HepG2 (cell line): Measurements from ENCODE around the gene ZNF687. TPM values are rescaled to one million over a fixed set of nuclear protein-coding genes. Genes with fewer than 3 reads are reported as not detected.

ENCODE experiments used
- CBX1 ChIP-seq: IDR thresholded peaks from one replicate; pipeline ENCODE4 v1.6.1; 2016; ENCODE audit warnings: antibody characterized with exemption, low read depth
- NFKBIZ ChIP-seq: IDR thresholded peaks from 2 replicates; pipeline ENCODE4 v1.6.1; 2018; ENCODE audit warnings: missing genetic modification reagents, missing compliant biosample characterization
- NFYB ChIP-seq: sonication (generic); formaldehyde crosslinking; IDR thresholded peaks from 2 replicates; pipeline ENCODE4 v1.4.0; 2020; ENCODE audit warnings: missing genetic modification reagents
- SAFB2 ChIP-seq: sonication (generic); formaldehyde crosslinking; IDR thresholded peaks from 2 replicates; pipeline ENCODE4 v1.5.1; 2020; ENCODE audit warnings: missing genetic modification reagents, low read depth, mild to moderate bottlenecking, borderline replicate concordance
- ZFY ChIP-seq: sonication (generic); formaldehyde crosslinking; IDR thresholded peaks from 2 replicates; pipeline ENCODE4 v1.4.0; 2020; ENCODE audit warnings: missing genetic modification reagents
- ZMAT3 ChIP-seq: sonication (generic); formaldehyde crosslinking; conservative IDR thresholded peaks from 2 replicates; pipeline ENCODE4 v1.7.0; 2021; ENCODE audit warnings: missing genetic modification reagents
- ZNF17 ChIP-seq: sonication (generic); formaldehyde crosslinking; IDR thresholded peaks from 2 replicates; pipeline ENCODE4 v1.5.0; 2020; ENCODE audit warnings: mild to moderate bottlenecking, missing genetic modification reagents
- ZNF44 ChIP-seq: sonication (generic); formaldehyde crosslinking; IDR thresholded peaks from 2 replicates; pipeline ENCODE4 v1.5.1; 2020; ENCODE audit warnings: mild to moderate bottlenecking, missing genetic modification reagents
- ZNF441 ChIP-seq: sonication (generic); formaldehyde crosslinking; IDR thresholded peaks from 2 replicates; pipeline ENCODE4 v1.7.0; 2021; ENCODE audit warnings: missing genetic modification reagents, borderline replicate concordance
- ZNF484 ChIP-seq: sonication (generic); formaldehyde crosslinking; IDR thresholded peaks from 2 replicates; pipeline ENCODE4 v1.5.1; 2020; ENCODE audit warnings: mild to moderate bottlenecking, low read depth, missing genetic modification reagents, borderline replicate concordance
- ZNF780A ChIP-seq: sonication (generic); formaldehyde crosslinking; IDR thresholded peaks from 2 replicates; pipeline ENCODE4 v1.8.0; 2022; ENCODE audit warnings: mild to moderate bottlenecking, missing genetic modification reagents, moderate library complexity
- polyA plus RNA-seq, 8 experiments: library from polyadenylated mRNA; depleted of rRNA in 3 of 8; stranded (reverse) in 7 of 8; unstranded in 1 of 8; fragments of >200 nt; fragmentation: Illumina TruSeq in 4 of 8; extraction: Trizol in 4 of 8; gene quantifications; 2 replicates each; pipeline versions ENCODE4 v1.2.1 to v1.2.3, GENCODE V29; 2011 to 2016; ENCODE audit warnings: low read depth in 4 of 8, missing spikeins in 1 of 8, mixed read lengths in 1 of 8; ENCODE audit not compliant: insufficient read depth in 1 of 8
- total RNA-seq, 5 experiments: library from RNA; depleted of rRNA; stranded (reverse); fragments of >200 nt; fragmentation: Illumina TruSeq; extraction: Trizol; gene quantifications; 2 replicates each; pipeline ENCODE4 v1.2.3, GENCODE V29; 2016; ENCODE audit warnings: low read depth in 1 of 5
- TF ChIP-seq, protein P1 (sequence below): sonication (generic); formaldehyde crosslinking; conservative IDR thresholded peaks from 2 replicates; pipeline ENCODE4 v1.4.0; 2020; ENCODE audit warnings: missing genetic modification reagents
- TF ChIP-seq, protein P2 (sequence below): sonication (generic); formaldehyde crosslinking; IDR thresholded peaks from 2 replicates; pipeline ENCODE4 v1.4.0; 2020; ENCODE audit warnings: missing genetic modification reagents; ENCODE audit errors: not compliant biosample characterization
- TF ChIP-seq, protein P3 (sequence below): sonication (generic); formaldehyde crosslinking; IDR thresholded peaks from 2 replicates; pipeline ENCODE4 v1.5.1; 2020; ENCODE audit warnings: mild to moderate bottlenecking, missing genetic modification reagents, borderline replicate concordance
- TF ChIP-seq, protein P4 (sequence below): sonication (generic); formaldehyde crosslinking; IDR thresholded peaks from 2 replicates; pipeline ENCODE4 v1.5.0; 2020; ENCODE audit warnings: mild to moderate bottlenecking, missing genetic modification reagents, borderline replicate concordance
- TF ChIP-seq, protein P5 (sequence below): IDR thresholded peaks from 2 replicates; pipeline ENCODE4 v1.6.1; 2016; ENCODE audit warnings: mild to moderate bottlenecking, missing biosample characterization, missing genetic modification reagents
- TF ChIP-seq, protein P6 (sequence below): sonication (generic); formaldehyde crosslinking; IDR thresholded peaks from 2 replicates; pipeline ENCODE4 v1.4.0; 2020; ENCODE audit warnings: missing genetic modification reagents

The ZNF687 gene
- total and polyA plus RNA-seq, 2 of the 13 experiments (the other 11 are each of a cell fraction or from before 2014, with no cell fraction given) = 14.1 to 16.5 TPM

DNA sequence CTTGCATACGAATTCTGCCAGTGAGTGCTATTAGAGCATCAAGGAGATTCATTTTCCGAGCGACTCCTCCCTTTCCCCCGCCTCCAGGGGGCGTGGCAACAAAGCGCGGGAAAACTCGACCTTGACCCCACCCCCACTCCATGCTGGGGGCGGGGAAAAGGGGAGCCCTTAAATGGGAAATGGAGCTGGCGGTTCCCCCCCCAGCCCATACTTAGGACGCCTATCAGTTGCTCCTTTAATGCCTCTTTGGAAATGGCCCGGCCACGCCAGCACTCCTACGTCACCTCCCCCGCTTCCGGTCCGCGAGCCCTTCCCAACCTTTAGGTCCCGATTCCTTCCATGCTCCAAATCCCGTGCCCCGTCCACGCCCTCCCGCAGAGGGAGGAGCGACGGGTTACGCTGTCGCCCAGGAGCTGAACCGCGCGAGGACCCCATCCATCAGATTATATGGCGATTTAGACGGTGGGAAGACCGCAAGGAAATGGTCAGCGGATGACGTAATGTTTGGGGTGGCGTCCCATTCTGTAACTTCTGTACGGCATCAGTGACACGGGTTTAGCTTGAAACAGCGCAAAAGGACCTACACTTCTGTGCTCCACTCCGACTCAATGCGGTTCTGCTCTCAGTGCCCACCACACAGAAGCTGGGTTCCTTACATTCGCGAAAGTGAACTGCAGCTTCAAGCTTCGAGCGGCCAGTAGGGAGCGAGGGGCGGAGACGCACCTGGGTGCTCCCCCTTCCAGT is 702 bp upstream of the ZNF687 start (continued):
- TF ChIP-seq ZNF17 (CRISPR knock-in tag) (no peak), ZMAT3 (CRISPR knock-in tag) (no peak; the same call in 1 of the 2 replicates), ZNF44 (CRISPR knock-in tag) (0 out of 2 replicates have a peak, but pooled peaks have one; percentile 47), ZNF780A (CRISPR knock-in tag) (no peak), ZNF441 (no peak), ZNF484 (CRISPR knock-in tag) (no peak), SAFB2 (CRISPR knock-in tag) (0 out of 2 replicates have a peak, but pooled peaks have one; percentile 48), NFYB (no peak), ZFY (CRISPR knock-in tag) (no peak), NFKBIZ (no peak; the same call in 1 of the 2 replicates), CBX1 (peak; percentile 16)
- TF ChIP-seq, protein P1, sequence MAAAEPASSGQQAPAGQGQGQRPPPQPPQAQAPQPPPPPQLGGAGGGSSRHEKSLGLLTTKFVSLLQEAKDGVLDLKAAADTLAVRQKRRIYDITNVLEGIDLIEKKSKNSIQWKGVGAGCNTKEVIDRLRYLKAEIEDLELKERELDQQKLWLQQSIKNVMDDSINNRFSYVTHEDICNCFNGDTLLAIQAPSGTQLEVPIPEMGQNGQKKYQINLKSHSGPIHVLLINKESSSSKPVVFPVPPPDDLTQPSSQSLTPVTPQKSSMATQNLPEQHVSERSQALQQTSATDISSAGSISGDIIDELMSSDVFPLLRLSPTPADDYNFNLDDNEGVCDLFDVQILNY (CRISPR knock-in tag) = peak; percentile 95
- TF ChIP-seq, protein P2, sequence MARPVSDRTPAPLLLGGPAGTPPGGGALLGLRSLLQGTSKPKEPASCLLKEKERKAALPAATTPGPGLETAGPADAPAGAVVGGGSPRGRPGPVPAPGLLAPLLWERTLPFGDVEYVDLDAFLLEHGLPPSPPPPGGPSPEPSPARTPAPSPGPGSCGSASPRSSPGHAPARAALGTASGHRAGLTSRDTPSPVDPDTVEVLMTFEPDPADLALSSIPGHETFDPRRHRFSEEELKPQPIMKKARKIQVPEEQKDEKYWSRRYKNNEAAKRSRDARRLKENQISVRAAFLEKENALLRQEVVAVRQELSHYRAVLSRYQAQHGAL (CRISPR knock-in tag) = no peak
- TF ChIP-seq, protein P3, sequence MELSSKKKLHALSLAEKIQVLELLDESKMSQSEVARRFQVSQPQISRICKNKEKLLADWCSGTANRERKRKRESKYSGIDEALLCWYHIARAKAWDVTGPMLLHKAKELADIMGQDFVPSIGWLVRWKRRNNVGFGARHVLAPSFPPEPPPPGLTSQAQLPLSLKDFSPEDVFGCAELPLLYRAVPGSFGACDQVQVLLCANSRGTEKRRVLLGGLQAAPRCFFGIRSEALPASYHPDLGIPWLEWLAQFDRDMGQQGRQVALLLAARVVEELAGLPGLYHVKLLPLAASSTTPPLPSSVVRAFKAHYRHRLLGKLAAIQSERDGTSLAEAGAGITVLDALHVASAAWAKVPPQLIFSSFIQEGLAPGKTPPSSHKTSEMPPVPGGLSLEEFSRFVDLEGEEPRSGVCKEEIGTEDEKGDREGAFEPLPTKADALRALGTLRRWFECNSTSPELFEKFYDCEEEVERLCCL (CRISPR knock-in tag) = no peak
- TF ChIP-seq, protein P4, sequence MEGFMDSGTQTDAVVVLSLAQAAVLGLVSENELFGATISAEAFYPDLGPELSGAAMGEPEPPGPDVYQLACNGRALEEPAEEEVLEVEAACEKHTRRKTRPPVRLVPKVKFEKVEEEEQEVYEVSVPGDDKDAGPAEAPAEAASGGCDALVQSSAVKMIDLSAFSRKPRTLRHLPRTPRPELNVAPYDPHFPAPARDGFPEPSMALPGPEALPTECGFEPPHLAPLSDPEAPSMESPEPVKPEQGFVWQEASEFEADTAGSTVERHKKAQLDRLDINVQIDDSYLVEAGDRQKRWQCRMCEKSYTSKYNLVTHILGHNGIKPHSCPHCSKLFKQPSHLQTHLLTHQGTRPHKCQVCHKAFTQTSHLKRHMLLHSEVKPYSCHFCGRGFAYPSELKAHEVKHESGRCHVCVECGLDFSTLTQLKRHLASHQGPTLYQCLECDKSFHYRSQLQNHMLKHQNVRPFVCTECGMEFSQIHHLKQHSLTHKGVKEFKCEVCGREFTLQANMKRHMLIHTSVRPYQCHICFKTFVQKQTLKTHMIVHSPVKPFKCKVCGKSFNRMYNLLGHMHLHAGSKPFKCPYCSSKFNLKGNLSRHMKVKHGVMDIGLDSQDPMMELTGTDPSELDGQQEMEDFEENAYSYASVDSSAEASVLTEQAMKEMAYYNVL (CRISPR knock-in tag) = 0 out of 2 replicates have a peak, but pooled peaks have one; percentile 7
- TF ChIP-seq, protein P5, sequence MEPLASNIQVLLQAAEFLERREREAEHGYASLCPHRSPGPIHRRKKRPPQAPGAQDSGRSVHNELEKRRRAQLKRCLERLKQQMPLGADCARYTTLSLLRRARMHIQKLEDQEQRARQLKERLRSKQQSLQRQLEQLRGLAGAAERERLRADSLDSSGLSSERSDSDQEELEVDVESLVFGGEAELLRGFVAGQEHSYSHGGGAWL = no peak
- TF ChIP-seq, protein P6, sequence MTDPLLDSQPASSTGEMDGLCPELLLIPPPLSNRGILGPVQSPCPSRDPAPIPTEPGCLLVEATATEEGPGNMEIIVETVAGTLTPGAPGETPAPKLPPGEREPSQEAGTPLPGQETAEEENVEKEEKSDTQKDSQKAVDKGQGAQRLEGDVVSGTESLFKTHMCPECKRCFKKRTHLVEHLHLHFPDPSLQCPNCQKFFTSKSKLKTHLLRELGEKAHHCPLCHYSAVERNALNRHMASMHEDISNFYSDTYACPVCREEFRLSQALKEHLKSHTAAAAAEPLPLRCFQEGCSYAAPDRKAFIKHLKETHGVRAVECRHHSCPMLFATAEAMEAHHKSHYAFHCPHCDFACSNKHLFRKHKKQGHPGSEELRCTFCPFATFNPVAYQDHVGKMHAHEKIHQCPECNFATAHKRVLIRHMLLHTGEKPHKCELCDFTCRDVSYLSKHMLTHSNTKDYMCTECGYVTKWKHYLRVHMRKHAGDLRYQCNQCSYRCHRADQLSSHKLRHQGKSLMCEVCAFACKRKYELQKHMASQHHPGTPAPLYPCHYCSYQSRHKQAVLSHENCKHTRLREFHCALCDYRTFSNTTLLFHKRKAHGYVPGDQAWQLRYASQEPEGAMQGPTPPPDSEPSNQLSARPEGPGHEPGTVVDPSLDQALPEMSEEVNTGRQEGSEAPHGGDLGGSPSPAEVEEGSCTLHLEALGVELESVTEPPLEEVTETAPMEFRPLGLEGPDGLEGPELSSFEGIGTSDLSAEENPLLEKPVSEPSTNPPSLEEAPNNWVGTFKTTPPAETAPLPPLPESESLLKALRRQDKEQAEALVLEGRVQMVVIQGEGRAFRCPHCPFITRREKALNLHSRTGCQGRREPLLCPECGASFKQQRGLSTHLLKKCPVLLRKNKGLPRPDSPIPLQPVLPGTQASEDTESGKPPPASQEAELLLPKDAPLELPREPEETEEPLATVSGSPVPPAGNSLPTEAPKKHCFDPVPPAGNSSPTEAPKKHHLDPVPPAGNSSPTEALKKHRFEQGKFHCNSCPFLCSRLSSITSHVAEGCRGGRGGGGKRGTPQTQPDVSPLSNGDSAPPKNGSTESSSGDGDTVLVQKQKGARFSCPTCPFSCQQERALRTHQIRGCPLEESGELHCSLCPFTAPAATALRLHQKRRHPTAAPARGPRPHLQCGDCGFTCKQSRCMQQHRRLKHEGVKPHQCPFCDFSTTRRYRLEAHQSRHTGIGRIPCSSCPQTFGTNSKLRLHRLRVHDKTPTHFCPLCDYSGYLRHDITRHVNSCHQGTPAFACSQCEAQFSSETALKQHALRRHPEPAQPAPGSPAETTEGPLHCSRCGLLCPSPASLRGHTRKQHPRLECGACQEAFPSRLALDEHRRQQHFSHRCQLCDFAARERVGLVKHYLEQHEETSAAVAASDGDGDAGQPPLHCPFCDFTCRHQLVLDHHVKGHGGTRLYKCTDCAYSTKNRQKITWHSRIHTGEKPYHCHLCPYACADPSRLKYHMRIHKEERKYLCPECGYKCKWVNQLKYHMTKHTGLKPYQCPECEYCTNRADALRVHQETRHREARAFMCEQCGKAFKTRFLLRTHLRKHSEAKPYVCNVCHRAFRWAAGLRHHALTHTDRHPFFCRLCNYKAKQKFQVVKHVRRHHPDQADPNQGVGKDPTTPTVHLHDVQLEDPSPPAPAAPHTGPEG (CRISPR knock-in tag) = 0 out of 2 replicates have a peak, but pooled peaks have one; percentile 11
